ENCODE data around the gene MICAL3.
"Not testable (repeated sequence)": the region's sequence is repeated elsewhere in the genome, so short reads cannot be mapped to it uniquely, and the experiment has no call there.

MICAL3 gene, protein sequence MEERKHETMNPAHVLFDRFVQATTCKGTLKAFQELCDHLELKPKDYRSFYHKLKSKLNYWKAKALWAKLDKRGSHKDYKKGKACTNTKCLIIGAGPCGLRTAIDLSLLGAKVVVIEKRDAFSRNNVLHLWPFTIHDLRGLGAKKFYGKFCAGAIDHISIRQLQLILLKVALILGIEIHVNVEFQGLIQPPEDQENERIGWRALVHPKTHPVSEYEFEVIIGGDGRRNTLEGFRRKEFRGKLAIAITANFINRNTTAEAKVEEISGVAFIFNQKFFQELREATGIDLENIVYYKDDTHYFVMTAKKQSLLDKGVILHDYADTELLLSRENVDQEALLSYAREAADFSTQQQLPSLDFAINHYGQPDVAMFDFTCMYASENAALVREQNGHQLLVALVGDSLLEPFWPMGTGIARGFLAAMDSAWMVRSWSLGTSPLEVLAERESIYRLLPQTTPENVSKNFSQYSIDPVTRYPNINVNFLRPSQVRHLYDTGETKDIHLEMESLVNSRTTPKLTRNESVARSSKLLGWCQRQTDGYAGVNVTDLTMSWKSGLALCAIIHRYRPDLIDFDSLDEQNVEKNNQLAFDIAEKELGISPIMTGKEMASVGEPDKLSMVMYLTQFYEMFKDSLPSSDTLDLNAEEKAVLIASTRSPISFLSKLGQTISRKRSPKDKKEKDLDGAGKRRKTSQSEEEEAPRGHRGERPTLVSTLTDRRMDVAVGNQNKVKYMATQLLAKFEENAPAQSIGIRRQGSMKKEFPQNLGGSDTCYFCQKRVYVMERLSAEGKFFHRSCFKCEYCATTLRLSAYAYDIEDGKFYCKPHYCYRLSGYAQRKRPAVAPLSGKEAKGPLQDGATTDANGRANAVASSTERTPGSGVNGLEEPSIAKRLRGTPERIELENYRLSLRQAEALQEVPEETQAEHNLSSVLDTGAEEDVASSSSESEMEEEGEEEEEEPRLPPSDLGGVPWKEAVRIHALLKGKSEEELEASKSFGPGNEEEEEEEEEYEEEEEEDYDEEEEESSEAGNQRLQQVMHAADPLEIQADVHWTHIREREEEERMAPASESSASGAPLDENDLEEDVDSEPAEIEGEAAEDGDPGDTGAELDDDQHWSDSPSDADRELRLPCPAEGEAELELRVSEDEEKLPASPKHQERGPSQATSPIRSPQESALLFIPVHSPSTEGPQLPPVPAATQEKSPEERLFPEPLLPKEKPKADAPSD (N-terminal part only)

DNA sequence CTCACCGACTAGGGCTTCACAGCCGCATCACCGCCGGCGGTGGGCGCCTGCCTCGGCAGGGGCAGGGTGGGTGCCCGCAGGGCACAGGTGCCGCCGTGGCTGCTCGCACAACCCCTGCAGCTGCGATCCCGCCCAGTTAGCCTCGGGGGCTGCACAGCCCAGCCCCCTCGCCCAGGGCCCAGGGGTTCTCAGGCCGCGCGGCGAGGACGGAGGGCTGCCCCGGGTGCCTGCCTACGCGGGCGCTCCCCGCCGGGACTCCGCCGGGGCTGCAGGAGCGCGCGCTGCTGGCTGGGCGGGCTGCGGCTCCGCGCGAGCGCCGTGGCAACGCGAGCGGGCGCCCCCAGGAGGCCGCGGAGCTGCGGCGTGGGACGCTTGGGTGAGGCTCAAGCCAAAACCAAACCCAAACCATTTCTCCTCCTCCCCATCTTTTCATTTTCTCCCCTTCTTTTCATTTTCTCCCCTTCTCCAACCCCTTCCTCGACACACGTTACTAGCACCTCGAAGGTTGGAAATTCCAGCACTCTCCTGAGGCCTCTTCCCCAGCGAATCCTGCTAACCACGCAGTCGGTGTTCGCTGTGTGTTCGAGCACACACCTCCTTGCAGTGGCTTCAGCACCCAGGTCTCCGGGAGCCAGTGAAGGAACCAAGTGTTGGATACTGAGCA, at the start of gene MICAL3:
Gene MICAL3, minus strand, starts transcription at position 286 of the 664 bp plus-strand sequence. CDS start 117,749 bp downstream, outside the sequence.
- H3K4me3 ChIP-seq (ENCODE audit: low read depth, low read length): peak within 1 kb of the TSS; percentile 59
- no peak for DNase-seq
- H3K36me3 ChIP-seq (replicated peaks): no peaks in the 10 kb centered on the region
- H3K27ac ChIP-seq: no peak within 1 kb of the TSS
- in situ Hi-C loops (cut with HindIII; ENCODE audit: low pct_ligation_motif_present, low sequenced_read_pairs): no loop called here
- H3K27me3 ChIP-seq (replicated peaks): peaks cover 5% of the 10 kb centered on the region
- TF ChIP-seq, protein P1, sequence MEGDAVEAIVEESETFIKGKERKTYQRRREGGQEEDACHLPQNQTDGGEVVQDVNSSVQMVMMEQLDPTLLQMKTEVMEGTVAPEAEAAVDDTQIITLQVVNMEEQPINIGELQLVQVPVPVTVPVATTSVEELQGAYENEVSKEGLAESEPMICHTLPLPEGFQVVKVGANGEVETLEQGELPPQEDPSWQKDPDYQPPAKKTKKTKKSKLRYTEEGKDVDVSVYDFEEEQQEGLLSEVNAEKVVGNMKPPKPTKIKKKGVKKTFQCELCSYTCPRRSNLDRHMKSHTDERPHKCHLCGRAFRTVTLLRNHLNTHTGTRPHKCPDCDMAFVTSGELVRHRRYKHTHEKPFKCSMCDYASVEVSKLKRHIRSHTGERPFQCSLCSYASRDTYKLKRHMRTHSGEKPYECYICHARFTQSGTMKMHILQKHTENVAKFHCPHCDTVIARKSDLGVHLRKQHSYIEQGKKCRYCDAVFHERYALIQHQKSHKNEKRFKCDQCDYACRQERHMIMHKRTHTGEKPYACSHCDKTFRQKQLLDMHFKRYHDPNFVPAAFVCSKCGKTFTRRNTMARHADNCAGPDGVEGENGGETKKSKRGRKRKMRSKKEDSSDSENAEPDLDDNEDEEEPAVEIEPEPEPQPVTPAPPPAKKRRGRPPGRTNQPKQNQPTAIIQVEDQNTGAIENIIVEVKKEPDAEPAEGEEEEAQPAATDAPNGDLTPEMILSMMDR (IDR thresholded peaks at IDR 0.05; ENCODE audit: low read depth, low read length, missing control alignments): peak; percentile 65

DNA sequence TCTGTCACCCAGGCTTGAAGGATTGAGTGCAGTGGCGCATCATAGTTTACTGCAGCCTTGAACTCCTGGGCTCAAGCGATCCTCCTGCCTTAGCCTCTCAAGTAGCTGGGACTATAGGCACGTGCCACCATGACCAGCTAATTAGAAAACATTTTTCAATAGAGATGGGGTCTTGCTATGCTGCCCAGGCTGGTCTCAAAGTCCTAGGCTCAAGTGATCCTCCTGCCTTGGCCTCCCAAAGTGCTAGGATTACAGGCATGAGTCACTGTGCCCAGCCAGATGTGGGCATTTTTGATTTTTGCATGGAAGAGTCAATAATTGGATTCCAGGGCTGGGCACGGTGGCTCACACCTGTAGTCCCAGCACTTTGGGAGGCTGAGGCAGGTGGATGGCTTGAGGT, 49.6 kb upstream of the MICAL3 start:
- H3K27ac ChIP-seq; H3K36me3 ChIP-seq (replicated peaks); H3K4me3 ChIP-seq (ENCODE audit: low read depth, low read length); H3K27me3 ChIP-seq (replicated peaks); DNase-seq; in situ Hi-C loops (cut with HindIII; ENCODE audit: low pct_ligation_motif_present, low sequenced_read_pairs): not testable (repeated sequence)

DNA sequence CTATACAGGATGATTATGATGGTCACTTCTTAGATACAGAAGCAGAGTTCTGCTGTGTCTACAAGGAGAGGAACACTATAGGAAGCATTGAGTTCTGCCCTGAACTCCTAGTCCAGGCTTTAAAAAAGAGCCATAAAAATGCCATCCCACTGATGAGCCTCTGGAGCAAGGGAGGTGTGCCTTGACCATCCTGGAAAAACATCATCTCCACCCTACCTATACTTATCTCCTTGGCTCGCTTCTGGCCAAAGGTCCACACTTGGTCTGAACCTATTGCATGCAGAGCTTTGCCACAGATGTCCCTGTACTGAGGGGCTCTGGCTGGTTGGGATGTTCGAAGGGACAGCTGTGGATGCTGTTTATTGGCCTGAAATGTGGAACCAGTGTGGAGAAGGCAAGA, 49.1 kb upstream of the MICAL3 start:
- H3K27me3 ChIP-seq (replicated peaks): peaks cover 2% of the 10 kb centered on the region
- H3K36me3 ChIP-seq (replicated peaks): no peaks in the 10 kb centered on the region
- no peak for DNase-seq
- H3K27ac ChIP-seq: no peak overlapping the region
- TF ChIP-seq, protein P1 (IDR thresholded peaks at IDR 0.05; ENCODE audit: low read depth, low read length, missing control alignments): no peak
- in situ Hi-C loops (cut with HindIII; ENCODE audit: low pct_ligation_motif_present, low sequenced_read_pairs): no loop called here
- no peak overlapping the region for H3K4me3 ChIP-seq (ENCODE audit: low read depth, low read length)

DNA sequence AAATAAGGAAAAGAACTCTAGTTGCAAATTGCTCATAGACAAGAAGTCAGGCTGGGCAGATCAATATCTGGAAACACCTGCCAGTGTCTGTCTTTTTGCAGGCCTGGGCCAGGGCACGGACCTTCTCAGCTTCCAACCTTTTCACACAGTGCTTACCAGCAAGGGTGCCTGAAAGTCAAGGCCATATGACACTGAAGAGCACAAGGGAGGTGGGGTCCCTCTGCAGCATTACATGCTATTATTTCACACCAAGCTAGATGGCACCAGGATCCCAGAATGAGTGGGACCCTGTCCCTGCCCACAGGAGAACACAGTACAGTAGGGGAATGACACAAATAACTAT, 47.6 kb upstream of the MICAL3 start:
- DNase-seq: no peak
- TF ChIP-seq, protein P1 (IDR thresholded peaks at IDR 0.05; ENCODE audit: low read depth, low read length, missing control alignments): no peak
- H3K27ac ChIP-seq: no peak overlapping the region
- H3K27me3 ChIP-seq (replicated peaks): peaks cover 9% of the 10 kb centered on the region
- H3K36me3 ChIP-seq (replicated peaks): no peaks in the 10 kb centered on the region
- in situ Hi-C loops (cut with HindIII; ENCODE audit: low pct_ligation_motif_present, low sequenced_read_pairs): no loop called here
- no peak overlapping the region for H3K4me3 ChIP-seq (ENCODE audit: low read depth, low read length)

DNA sequence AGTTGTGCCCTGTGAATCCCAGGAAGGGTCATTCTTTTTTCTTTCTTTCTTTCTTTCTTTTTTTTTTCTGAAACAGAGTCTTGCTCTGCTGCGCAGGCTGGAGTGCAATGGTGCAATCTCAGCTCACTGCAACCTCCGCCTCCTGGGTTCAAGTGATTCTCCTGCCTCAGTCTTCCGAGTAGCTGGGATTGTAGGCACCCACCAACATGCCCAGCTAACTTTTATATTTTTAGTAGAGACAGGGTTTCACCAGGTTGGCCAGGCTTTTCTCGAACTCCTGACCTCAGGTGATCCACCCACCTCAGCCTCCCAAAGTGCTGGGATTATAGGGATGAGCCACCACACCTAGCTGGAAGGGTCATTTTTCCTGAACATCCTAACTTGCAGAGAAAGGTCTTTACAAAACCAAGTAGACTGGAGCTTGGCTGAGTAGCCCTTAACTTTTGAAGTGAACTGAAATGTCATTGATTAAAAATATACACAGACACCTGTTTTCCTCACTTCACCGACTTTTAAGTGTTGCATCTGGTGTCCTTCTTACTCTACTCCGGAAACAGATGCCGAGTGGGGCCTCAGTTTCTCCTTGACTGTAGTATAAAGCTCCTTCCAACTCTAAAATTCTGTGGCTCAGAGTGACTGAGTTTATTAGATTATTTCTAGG, 47.1 kb upstream of the MICAL3 start:
- H3K4me3 ChIP-seq (ENCODE audit: low read depth, low read length); H3K27me3 ChIP-seq (replicated peaks); H3K36me3 ChIP-seq (replicated peaks); in situ Hi-C loops (cut with HindIII; ENCODE audit: low pct_ligation_motif_present, low sequenced_read_pairs); H3K27ac ChIP-seq; DNase-seq: not testable (repeated sequence)
